Activated T-helper 2 cell treated with anti-CD3 and anti-CD28 coated beads, Interferon-gamma antibody, Interleukin-2, Interleukin-4, amounts not matched to agents 10 μg/mL and 5 μg/mL and 100 μg/mL, durations not matched to agents 14 hours and 24 hours and 36 hours (primary cell): ENCODE data around the gene ZFP90. TPM values are rescaled to one million over a fixed set of nuclear protein-coding genes. Genes with fewer than 3 reads are reported as not detected.

Experiments
- DNase-seq: peaks from one replicate; pipeline ENCODE4 v3.0.0; 2021; ENCODE audit warnings: low spot score
- H3K27ac Mint-ChIP-seq: one replicate; pipeline ENCODE4 v1.8.0; 2021; ENCODE audit warnings: mixed read lengths
- H3K27me3 Mint-ChIP-seq: one replicate; pipeline ENCODE4 v1.8.0; 2021; ENCODE audit warnings: low read depth, mixed read lengths
- H3K36me3 Mint-ChIP-seq: one replicate; pipeline ENCODE4 v1.8.0; 2021; ENCODE audit warnings: low read depth, mixed read lengths
- H3K4me1 Mint-ChIP-seq: one replicate; pipeline ENCODE4 v1.8.0; 2021; ENCODE audit warnings: low read depth, mixed read lengths
- H3K4me3 Mint-ChIP-seq: one replicate; pipeline ENCODE4 v1.8.0; 2021; ENCODE audit warnings: low read depth, mild to moderate bottlenecking, moderate library complexity, mixed read lengths
- H3K9me3 Mint-ChIP-seq: one replicate; pipeline ENCODE4 v1.8.0; 2021; ENCODE audit warnings: mixed read lengths
- intact Hi-C: fragments of 100-400 bp; cut with micrococcal nuclease; formaldehyde crosslinking; loops from one replicate; pipeline ENCODE4 v1.15.1; 2023
- total RNA-seq: library from RNA; stranded (reverse); gene quantifications from 2 replicates; pipeline ENCODE4 v1.2.3, GENCODE V29; 2022

The ZFP90 gene
- total RNA-seq, 1 donor from 2014 or later, result 19.4 TPM

DNA sequence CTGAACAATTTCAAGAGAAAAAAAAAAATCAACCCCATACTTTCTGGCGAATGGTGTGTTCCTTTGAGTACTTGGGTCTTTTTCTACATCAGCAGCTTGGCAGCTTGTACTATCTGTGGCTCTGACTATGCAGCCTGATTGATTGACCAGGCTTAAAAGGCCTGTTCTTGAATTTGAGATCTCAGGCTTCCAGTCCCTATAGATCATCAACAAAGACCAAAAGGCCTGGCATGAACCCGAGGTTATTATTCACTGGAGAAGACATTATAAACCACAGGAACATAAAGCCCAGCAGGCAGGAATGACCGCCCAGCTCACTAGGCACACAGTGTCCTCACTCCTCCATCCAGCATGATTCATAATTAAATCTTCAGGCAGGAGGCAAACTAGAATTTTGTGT is 73.9 kb downstream of the ZFP90 start:
- intact Hi-C loops, result no loop called here
- Mint-ChIP-seq H3K27me3 (no peaks in the 10 kb centered on the region), H3K36me3 (no peaks in the 10 kb centered on the region), H3K4me3 (no peak overlapping the region), H3K27ac (no peak overlapping the region), H3K9me3 (peaks cover 18% of the 10 kb centered on the region), H3K4me1 (no peaks in the 10 kb centered on the region)
- no peak for DNase-seq

DNA sequence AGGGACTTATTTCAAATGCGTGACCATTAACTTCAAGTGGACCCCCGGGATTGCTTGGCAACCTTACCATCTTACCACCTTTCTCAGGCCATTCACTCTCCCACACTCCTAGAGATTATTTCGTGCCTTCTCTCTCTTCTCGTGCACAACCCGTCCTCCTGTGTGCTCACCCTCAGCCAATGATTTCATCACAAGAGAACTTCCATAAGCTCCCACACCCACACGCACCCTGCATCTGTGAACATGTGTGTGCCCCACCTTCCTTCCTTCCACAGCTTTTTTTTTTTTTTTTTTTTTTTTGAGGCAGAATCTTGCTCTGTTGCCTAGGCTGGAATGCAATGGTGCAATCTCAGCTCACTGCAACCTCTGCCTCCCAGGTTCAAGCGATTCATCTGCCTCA is 78.6 kb downstream of the ZFP90 start:
- Mint-ChIP-seq H3K27ac (no peak overlapping the region), H3K4me3 (no peak overlapping the region), H3K27me3 (no peaks in the 10 kb centered on the region), H3K4me1 (no peaks in the 10 kb centered on the region), H3K36me3 (no peaks in the 10 kb centered on the region), H3K9me3 (peaks cover 13% of the 10 kb centered on the region)
- DNase-seq, result no peak
- intact Hi-C loops, result no loop called here

Other genes with a start within 250 kb of the ZFP90 start
- 24.7 and 26.7 TPM in 2 replicates for gene SLC7A6OS, start 228.3 kb upstream of the ZFP90 start, total RNA-seq
- 80.5 and 90.7 TPM in 2 replicates for gene PRMT7, start 228.3 kb upstream of the ZFP90 start, total RNA-seq
- gene SMPD3, start 90.8 kb upstream of the ZFP90 start, total RNA-seq, result 0.07 and 0.25 TPM in 2 replicates
- gene CDH3, start 106.0 kb downstream of the ZFP90 start, total RNA-seq, result 0.23 and 0.75 TPM in 2 replicates
- gene CDH1, start 198.0 kb downstream of the ZFP90 start, total RNA-seq, result 0.11 and 1.0 TPM in 2 replicates